Measurements from ENCODE around the gene KIF26B.

- TF ChIP-seq CTCF (IDR thresholded peaks at IDR 0.05), result no peak
- TF ChIP-seq POLR2A (IDR thresholded peaks at IDR 0.05), result no peak
Measured at GRCh38 chr1:245466261-245466660, 311.5 kb downstream of the KIF26B start.
